DOHH2 (cell line): ENCODE results near the gene BTF3.

Experiments used
- H3F3A ChIP-seq: fragments of 200-600 bp; sonication (generic), shearing (Covaris generic); 2 replicates; pipeline ENCODE4 v1.6.0; 2016; ENCODE audit warnings: antibody characterized with exemption, mild to moderate bottlenecking; ENCODE audit not compliant: control insufficient read depth, insufficient read depth
- H3K27ac ChIP-seq: fragments of 200-600 bp; sonication (generic); 2 replicates; pipeline ENCODE4 v1.5.1; 2014; ENCODE audit warnings: low read depth, mild to moderate bottlenecking, low read length, moderate library complexity
- H3K27me3 ChIP-seq: fragments of 200-600 bp; sonication (generic); 2 replicates; pipeline ENCODE4 v1.6.1; 2014; ENCODE audit warnings: mild to moderate bottlenecking, low read length, mixed read lengths; ENCODE audit not compliant: control insufficient read depth
- H3K36me3 ChIP-seq: fragments of 200-600 bp; sonication (generic); 2 replicates; pipeline ENCODE4 v1.6.1; 2014; ENCODE audit warnings: mild to moderate bottlenecking, low read length, moderate library complexity, mixed read lengths; ENCODE audit not compliant: control insufficient read depth
- H3K4me1 ChIP-seq: fragments of 200-600 bp; sonication (generic); 2 replicates; pipeline ENCODE4 v1.6.1; 2014; ENCODE audit warnings: mild to moderate bottlenecking, low read length, mixed read lengths; ENCODE audit not compliant: control insufficient read depth
- H3K4me2 ChIP-seq: fragments of 200-600 bp; sonication (generic); 2 replicates; pipeline ENCODE4 v1.6.0; 2014; ENCODE audit warnings: mild to moderate bottlenecking, low read length, moderate library complexity
- H3K4me3 ChIP-seq: fragments of 200-600 bp; sonication (generic); 2 replicates; pipeline ENCODE4 v1.5.1; 2014; ENCODE audit warnings: mild to moderate bottlenecking, low read length, mixed read lengths
- H3K79me2 ChIP-seq: fragments of 200-600 bp; sonication (generic); 2 replicates; pipeline ENCODE4 v1.6.1; 2014; ENCODE audit warnings: mild to moderate bottlenecking, low read length, mixed read lengths; ENCODE audit not compliant: control insufficient read depth
- H3K9me2 ChIP-seq: fragments of 200-600 bp; sonication (generic); replicated peaks from 2 replicates; pipeline ENCODE4 v1.6.1; 2014; ENCODE audit warnings: mild to moderate bottlenecking, low read length, mixed read lengths; ENCODE audit not compliant: control insufficient read depth
- H3K9me3 ChIP-seq: fragments of 200-600 bp; sonication (generic); 2 replicates; pipeline ENCODE4 v1.6.1; 2014; ENCODE audit warnings: antibody characterized with exemption, low read length, mixed read lengths; ENCODE audit not compliant: control insufficient read depth, insufficient read depth
- H4K20me1 ChIP-seq: fragments of 200-600 bp; sonication (generic); 2 replicates; pipeline ENCODE4 v1.6.0; 2014; ENCODE audit warnings: low read depth, mild to moderate bottlenecking, antibody characterized with exemption, low read length, moderate library complexity; ENCODE audit not compliant: control insufficient read depth, insufficient read depth
- EZH2phosphoT487 ChIP-seq: fragments of 200-600 bp; sonication (generic); IDR thresholded peaks from 2 replicates; pipeline ENCODE4 v1.6.1; 2017; ENCODE audit warnings: borderline replicate concordance, mild to moderate bottlenecking, antibody characterized with exemption, low read length, moderate library complexity, mixed read lengths
- TF ChIP-seq, protein P1 (sequence below): fragments of 200-600 bp; sonication (generic); IDR thresholded peaks from one replicate; pipeline ENCODE4 v1.5.1; 2014; ENCODE audit warnings: antibody characterized with exemption, mild to moderate bottlenecking, low read depth, low read length; ENCODE audit not compliant: poor library complexity, severe bottlenecking

The BTF3 gene

DNA sequence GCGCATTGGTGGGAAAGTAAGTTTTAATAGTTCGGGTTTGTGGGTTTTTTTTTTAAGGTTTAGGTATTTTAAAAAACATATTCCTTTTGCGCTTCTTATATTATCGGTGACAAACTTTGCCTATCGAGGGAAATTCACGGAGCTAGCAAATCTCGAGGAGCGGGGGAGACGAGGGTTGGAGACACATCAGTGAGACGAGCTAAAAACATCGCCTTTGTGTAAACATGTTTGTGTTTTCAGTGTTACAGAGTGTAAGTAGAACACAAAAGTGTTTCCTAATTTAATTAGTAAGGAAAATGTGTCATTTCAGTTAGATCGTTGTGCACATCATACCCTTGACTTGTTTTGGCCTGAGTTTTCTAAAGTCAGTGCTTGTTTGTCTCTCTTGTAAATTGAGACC lies 945 bp downstream of the BTF3 start:
- Histone ChIP-seq H3K9me3 (no peaks in the 10 kb centered on the region), H3K4me3 (peak overlapping the region; percentile 99), H3K79me2 (peaks cover 63% of the 10 kb centered on the region), H3K36me3 (peaks cover 59% of the 10 kb centered on the region), H3K27ac (peak overlapping the region; percentile 66; the same call in 1 of the 2 replicates), H3F3A (peaks cover 24% of the 10 kb centered on the region), H3K27me3 (no peaks in the 10 kb centered on the region), H3K9me2 (no peaks in the 10 kb centered on the region), H3K4me1 (peaks cover 27% of the 10 kb centered on the region), H3K4me2 (peak overlapping the region; percentile 80), H4K20me1 (peaks cover 30% of the 10 kb centered on the region)
- TF ChIP-seq EZH2phosphoT487 = no peak
- TF ChIP-seq, protein P1, sequence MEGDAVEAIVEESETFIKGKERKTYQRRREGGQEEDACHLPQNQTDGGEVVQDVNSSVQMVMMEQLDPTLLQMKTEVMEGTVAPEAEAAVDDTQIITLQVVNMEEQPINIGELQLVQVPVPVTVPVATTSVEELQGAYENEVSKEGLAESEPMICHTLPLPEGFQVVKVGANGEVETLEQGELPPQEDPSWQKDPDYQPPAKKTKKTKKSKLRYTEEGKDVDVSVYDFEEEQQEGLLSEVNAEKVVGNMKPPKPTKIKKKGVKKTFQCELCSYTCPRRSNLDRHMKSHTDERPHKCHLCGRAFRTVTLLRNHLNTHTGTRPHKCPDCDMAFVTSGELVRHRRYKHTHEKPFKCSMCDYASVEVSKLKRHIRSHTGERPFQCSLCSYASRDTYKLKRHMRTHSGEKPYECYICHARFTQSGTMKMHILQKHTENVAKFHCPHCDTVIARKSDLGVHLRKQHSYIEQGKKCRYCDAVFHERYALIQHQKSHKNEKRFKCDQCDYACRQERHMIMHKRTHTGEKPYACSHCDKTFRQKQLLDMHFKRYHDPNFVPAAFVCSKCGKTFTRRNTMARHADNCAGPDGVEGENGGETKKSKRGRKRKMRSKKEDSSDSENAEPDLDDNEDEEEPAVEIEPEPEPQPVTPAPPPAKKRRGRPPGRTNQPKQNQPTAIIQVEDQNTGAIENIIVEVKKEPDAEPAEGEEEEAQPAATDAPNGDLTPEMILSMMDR = no peak

DNA sequence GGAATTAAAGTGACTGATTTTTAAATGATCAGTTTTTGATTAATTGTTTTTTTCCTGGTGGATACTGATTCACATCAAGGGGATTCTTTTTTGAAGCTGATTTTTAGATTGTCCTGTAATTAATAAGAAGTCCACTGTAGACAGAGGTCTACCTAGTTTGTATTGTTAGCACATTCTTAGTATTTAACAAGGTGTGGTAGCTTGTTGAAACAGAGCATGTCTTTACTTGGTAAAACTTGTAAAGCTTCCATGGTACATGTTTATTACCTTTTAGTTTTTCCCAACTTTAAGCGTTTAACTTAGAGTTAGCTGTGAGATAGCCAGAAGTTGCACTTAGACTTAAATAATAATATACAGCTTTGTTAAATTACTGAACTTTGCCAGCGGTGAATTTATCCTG lies 1.5 kb downstream of the BTF3 start:
- H3K9me2 ChIP-seq = no peaks in the 10 kb centered on the region
- H3K4me2 ChIP-seq = peak overlapping the region; percentile 80
- H3K79me2 ChIP-seq = peaks cover 63% of the 10 kb centered on the region
- peaks cover 63% of the 10 kb centered on the region for H3K36me3 ChIP-seq
- H3F3A ChIP-seq = peaks cover 28% of the 10 kb centered on the region
- H4K20me1 ChIP-seq = peaks cover 30% of the 10 kb centered on the region
- H3K9me3 ChIP-seq = no peaks in the 10 kb centered on the region
- H3K27ac ChIP-seq = no peak overlapping the region
- no peaks in the 10 kb centered on the region for H3K27me3 ChIP-seq
- H3K4me1 ChIP-seq = peaks cover 27% of the 10 kb centered on the region
- peak overlapping the region; percentile 99 for H3K4me3 ChIP-seq
- no peak for TF ChIP-seq EZH2phosphoT487
- TF ChIP-seq, protein P1 = no peak

DNA sequence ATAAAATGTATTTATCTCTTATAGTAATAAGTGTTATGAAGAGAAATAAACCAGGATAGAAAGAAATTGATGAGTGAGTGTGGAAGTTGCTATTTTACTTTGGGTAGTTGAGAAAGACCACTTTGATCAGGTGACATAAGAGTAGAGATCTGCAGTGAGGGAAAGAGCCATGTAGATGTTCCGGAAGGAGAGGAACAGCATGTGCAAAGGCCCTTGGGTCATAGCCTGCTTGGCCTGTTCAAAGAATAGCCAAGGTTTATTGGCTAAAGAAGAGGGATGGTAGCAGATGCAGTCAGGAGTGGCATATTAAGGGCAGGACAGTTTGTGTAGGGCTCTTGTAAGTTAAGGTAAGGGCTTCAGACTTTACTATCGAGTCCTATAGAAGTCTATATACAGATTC lies 3.2 kb downstream of the BTF3 start:
- no peaks in the 10 kb centered on the region for H3K27me3 ChIP-seq
- H3K27ac ChIP-seq = no peak overlapping the region
- peaks cover 80% of the 10 kb centered on the region for H3K36me3 ChIP-seq
- H4K20me1 ChIP-seq = peaks cover 30% of the 10 kb centered on the region
- no peaks in the 10 kb centered on the region for H3K9me2 ChIP-seq
- peaks cover 45% of the 10 kb centered on the region for H3F3A ChIP-seq
- TF ChIP-seq EZH2phosphoT487 = no peak
- TF ChIP-seq, protein P1 = no peak
- H3K4me1 ChIP-seq = peaks cover 27% of the 10 kb centered on the region
- H3K4me2 ChIP-seq = no peak overlapping the region
- no peaks in the 10 kb centered on the region for H3K9me3 ChIP-seq
- H3K79me2 ChIP-seq = peaks cover 63% of the 10 kb centered on the region
- no peak overlapping the region for H3K4me3 ChIP-seq

DNA sequence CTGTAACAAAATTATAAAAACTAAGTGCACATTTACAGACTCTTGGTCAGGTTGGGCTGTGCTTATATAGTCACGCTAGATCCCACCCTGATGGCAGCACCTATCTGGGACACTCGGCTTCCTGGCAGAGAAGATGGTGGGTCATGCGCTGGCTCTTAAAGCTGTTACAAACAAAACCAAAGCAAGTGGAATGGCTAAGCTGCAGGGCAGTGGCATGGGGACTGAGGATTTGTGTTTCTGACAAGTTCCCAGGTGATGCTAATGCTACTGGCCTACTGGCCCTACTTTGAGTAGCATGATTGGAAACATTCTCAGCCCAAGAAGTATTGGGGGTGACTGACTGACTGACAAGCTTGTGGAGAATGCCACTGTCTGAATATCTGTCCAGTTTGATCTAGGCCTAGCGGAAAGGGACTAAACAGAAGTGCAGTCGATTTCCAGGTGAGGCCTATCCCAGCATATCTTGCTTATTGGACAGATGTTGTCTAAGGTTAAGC lies 8.3 kb downstream of the BTF3 start:
- no peaks in the 10 kb centered on the region for H3K9me3 ChIP-seq
- H3K27me3 ChIP-seq = no peaks in the 10 kb centered on the region
- no peak overlapping the region for H3K27ac ChIP-seq
- TF ChIP-seq, protein P1 = no peak
- no peak for TF ChIP-seq EZH2phosphoT487
- H3K9me2 ChIP-seq = no peaks in the 10 kb centered on the region
- H4K20me1 ChIP-seq = peaks cover 11% of the 10 kb centered on the region
- peaks cover 48% of the 10 kb centered on the region for H3F3A ChIP-seq
- no peak overlapping the region for H3K4me3 ChIP-seq
- no peak overlapping the region for H3K4me2 ChIP-seq
- peaks cover 60% of the 10 kb centered on the region for H3K36me3 ChIP-seq
- H3K79me2 ChIP-seq = peaks cover 19% of the 10 kb centered on the region
- H3K4me1 ChIP-seq = peaks cover 6% of the 10 kb centered on the region; the same call in 1 of the 2 replicates
